ENCODE measurements around the gene LDLRAD2.
"Not testable (repeated sequence)": the region's sequence is repeated elsewhere in the genome, so short reads cannot be mapped to it uniquely, and the experiment has no call there.

Gene LDLRAD2

GRCh38 chr1:21783679-21784603 lies 28.1 kb upstream of the LDLRAD2 start:
- DNase-seq, result peak; percentile 99

GRCh38 chr1:21785764-21786163 lies 26.3 kb upstream of the LDLRAD2 start:
- DNase-seq, result not testable (repeated sequence)

DNA sequence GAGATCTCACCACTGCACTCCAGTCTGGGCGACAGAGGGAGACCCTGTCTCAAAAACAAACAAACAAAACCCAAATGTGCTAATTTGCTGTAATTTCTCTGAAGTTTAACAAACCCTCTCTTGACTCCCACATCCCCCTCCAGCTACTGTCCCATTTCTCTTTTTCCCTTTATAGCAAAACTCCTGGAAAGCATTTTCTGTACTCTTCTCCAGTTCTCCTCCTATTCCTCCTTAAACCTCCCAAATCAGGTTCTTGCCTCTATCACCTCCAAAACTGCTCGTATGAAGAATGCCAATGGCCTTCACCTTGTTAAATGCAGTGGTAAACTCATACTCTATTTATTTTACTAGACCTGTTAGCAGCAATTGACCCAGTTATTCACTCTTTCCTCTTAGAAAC lies 25.4 kb upstream of the LDLRAD2 start:
- no peak for DNase-seq

GRCh38 chr1:21793104-21793503 lies 19.0 kb upstream of the LDLRAD2 start:
- no peak for DNase-seq

- peak; percentile 30 for DNase-seq
Measured at GRCh38 chr1:21794656-21795055, 17.4 kb upstream of the LDLRAD2 start.

DNA sequence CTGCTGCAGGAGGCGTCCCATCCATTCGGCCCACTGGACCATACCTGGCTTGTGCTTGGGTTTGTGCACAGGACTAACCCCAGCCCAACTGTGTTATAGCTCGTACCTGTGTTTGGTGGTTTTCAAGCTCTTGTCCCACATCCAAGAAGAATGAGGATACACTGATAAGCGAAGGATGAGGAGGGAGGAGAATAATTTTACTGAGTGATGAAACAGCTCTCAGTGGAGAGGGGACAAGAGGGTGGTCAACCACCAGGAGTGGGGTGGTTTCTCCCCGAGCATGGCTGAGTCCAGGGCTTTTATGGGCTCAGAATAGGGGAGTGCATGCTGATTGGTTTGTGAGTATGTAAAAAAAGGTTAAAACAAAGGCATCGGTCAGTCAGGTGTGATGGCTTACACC lies 17.0 kb upstream of the LDLRAD2 start:
- DNase-seq, result no peak

DNA sequence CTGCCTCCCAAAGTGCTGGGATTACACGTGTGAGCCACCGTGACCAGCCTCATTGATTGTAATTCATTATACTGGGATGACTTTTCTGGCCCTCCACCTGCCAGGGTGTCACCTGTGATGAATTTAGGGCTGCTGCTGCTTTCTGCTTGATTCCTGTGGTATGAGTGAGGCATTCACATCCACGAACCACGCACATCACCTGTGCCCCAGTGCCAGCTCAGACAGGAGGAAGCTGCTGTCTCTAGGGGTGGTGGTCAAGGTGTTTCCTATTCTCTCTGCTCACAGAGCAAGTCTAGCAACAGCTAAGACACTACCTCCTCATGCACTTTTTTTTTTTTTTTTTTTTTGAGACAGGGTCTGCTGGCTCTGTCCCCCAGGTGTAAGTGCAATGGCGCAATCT lies 12.3 kb upstream of the LDLRAD2 start:
- DNase-seq, result no peak

DNA sequence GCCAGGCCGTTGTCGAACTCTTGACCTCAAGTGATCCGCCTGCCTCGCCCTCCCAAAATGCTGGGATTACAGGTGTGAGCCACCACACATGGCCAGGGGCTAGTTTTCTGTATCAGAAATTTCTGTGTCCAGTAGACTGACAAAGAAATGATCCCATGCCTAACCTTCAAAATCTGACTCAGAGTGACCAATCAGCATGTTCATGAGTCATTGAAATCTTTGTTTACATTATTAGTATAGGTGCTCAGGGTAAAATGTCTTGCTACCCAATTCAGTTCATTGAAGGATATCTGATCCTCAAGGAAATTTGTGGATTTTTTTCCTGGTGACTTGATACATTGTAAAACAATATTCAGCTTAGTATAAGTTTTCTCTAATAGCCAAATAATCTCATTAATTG lies 11.0 kb upstream of the LDLRAD2 start:
- no peak for DNase-seq

DNA sequence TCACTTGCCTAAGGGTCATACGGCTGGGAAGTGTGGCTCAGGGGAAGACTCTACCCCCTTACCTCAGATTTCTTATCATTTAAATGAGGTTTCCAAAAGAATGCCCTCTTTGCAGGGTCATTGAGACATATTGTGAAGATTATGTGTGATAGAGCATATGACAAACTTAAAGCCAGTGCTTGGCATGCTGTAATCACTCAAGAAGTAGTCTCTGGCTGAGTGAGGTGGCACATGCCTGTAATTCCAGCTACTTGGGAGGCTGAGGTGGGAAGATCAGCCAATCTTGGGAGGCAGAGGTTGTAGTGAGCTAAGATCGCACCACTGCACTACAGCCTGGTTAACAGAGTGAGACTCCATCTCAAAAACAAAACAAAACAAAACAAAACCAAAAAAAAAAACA lies 7.5 kb upstream of the LDLRAD2 start:
- DNase-seq, result no peak

DNA sequence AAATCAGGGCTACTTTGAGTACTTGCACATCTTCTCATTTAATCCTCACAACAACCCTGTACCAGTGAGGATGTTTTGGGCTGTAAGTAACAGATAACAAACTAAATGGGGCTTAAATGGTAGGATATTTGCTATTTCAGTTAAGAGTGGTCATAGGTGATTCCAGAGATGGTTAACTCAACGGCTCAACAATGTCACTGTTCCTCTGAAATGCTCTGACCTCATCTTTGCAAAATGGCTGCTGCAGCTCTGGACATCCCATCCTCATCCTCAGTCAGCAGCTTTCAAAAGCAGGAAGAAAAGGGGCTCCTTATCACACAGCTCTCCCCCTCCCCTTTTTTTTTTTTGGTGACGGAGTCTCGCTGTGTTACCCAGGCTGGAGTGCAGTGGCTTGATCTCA lies 1.5 kb downstream of the LDLRAD2 start:
- DNase-seq, result no peak

- DNase-seq, result no peak
Measured at GRCh38 chr1:21814241-21814918, 2.3 kb downstream of the LDLRAD2 start.

GRCh38 chr1:21814981-21815582 lies 3.0 kb downstream of the LDLRAD2 start:
- no peak for DNase-seq

- no peak for DNase-seq
Measured at GRCh38 chr1:21815724-21816321, 3.8 kb downstream of the LDLRAD2 start.

- no peak for DNase-seq
Measured at GRCh38 chr1:21816602-21817302, 4.7 kb downstream of the LDLRAD2 start.

- DNase-seq, result peak; percentile 67
Measured at GRCh38 chr1:21818656-21819055, 6.6 kb downstream of the LDLRAD2 start.

DNA sequence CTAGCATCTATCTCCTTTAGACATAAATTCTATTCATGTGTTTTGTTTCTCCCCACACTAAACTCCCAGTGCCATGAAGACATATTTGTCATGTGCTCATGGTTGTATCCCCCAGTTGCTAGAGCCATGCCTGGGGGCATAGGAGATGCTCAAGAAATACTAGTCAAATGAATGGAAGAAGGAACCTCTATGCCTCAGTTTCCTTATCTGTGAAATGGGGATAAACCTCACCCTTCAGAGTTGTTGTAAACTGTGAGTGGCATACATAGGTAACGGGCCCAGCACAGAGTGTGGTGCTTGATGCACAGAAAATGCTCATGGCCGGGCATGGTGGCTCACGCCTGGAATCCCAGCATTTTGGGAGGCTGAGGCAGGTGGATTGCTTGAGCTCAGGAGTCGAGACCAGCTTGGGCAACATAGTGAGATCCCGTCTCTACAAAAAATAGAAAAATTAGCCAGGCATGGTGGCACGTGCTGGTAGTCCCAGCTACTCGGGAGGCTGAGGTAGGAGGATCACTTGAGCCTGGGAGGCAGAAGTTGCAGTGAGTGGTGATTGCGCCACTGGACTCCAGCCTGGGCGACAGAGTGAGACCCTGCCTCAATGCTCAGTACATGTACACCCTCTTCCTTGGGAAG lies 8.7 kb downstream of the LDLRAD2 start:
- DNase-seq, result no peak

DNA sequence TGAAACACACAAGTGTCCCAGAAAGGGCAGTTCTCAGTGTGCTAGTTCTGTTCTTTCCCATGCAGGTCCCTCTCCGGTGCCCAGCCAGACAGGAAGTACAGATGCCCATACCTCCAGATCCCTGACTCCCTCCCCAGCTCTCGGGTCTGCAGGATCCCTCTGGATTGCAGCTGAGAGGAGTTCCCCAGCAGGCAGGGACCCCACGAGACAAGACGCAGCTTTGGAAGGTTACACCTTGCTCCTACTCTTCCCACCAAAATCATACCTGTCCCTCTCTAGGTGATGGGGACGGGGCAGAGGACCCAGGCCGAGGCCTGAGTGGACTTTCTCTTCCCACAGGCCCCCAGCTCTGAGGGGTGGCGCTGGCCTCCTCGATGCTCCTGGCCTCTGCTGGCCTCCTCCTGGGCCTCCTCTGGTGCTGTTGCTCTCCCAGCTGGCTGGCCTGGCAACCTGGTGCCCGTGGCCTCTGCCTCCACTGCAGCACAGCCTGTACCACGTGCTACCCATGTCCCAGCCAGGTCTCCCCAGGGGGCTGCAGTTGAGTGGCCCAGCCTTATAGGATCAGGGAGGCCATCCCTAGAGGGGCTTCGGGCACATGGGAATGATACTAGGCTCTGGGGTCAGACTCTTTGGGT lies 9.4 kb downstream of the LDLRAD2 start:
- no peak for DNase-seq

DNA sequence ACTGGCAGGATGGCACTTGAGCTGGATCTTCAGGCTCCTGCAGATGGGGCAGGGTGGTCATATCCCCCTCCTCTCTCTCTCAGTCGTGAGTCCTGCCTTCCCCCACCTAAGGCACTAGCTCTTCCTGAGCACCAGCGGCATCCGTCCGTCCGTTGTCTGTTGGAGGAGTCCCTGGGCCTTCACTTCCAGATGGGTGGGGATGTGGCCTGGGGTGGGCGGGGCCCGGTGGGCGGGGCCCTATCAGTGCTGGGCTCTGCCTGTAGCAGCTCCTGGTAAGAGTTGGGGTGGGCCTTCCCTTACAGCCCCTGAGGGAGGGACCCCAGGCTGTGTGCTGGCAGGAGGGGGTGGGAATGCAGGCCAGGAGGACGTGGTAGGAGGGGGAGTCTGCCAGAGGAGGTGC lies 10.3 kb downstream of the LDLRAD2 start:
- DNase-seq, result no peak

- no peak for DNase-seq
Measured at GRCh38 chr1:21823206-21823979, 11.3 kb downstream of the LDLRAD2 start.

DNA sequence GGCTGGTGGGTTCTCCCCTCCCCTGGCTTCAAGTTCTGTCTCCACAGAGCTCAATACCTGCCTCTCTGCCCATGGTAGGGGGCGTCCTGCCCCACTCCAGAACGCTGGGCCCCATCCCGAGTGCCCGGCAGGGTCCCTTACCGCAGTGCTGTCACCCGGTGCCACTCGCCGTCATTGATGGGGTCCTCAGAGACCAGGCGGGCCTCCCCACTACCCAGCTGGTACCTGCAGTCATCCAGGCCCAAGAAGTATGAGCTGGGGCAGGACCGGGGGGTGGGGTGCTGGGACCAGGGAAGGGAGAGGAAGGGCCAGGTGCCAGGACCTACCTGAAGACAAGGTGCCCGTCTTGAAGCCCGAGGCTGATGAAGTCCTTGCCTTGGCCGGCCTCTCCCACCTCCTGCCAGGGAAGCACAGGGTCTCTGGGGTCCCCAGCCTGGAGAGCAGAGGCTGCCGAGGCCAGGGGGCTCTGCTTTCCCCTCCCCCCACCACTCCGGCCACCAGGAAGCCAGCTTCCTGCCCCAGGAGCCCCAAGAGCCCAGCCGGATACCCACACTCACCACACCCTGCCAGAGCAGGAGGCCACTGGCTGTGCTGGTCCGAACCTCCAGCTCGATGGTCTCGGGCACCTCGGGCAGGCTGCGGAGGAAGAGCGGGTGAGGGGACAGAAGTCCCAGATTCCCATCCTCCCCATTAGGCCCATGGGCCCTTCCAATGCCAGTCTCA lies 12.1 kb downstream of the LDLRAD2 start:
- DNase-seq, result no peak
